SK-N-MC (cell line): ENCODE measurements around the gene E2F3.
A peak's percentile ranks its signal among the peaks of the same experiment; 100 is the strongest.

Experiments
- DNase-seq: peaks from one replicate; pipeline ENCODE4 v3.0.0-alpha.2; 2011; ENCODE audit warnings: low read depth, low spot score
- H3K27ac ChIP-seq: fragments of 200-600 bp; sonication (generic); 2 replicates; pipeline ENCODE4 v1.5.1; 2016; ENCODE audit warnings: mixed run types
- H3K36me3 ChIP-seq: fragments of 200-600 bp; sonication (generic); 2 replicates; pipeline ENCODE4 v1.6.1; 2017; ENCODE audit warnings: antibody characterized with exemption, low read length, mixed read lengths; ENCODE audit not compliant: insufficient read depth
- H3K4me3 ChIP-seq: fragments of 200-600 bp; sonication (generic); 2 replicates; pipeline ENCODE4 v1.5.1; 2016
- H3K9ac ChIP-seq: fragments of 200-600 bp; sonication (generic); 2 replicates; pipeline ENCODE4 v1.8.0; 2017; ENCODE audit warnings: mixed run types, mixed read lengths; ENCODE audit not compliant: insufficient read length
- H3K9me3 ChIP-seq: fragments of 200-600 bp; sonication (generic); 2 replicates; pipeline ENCODE4 v1.6.1; 2017; ENCODE audit warnings: low read depth, mild to moderate bottlenecking, antibody characterized with exemption, low read length, moderate library complexity, mixed read lengths
- EZH2 ChIP-seq: fragments of 200-600 bp; sonication (generic); IDR thresholded peaks from one replicate; pipeline ENCODE4 v1.6.1; 2017; ENCODE audit warnings: antibody characterized with exemption
- FOXP2 ChIP-seq: optimal IDR thresholded peaks from 2 replicates; pipeline ENCODE3; 2011; ENCODE audit warnings: mild to moderate bottlenecking, moderate library complexity; ENCODE audit not compliant: insufficient read depth; ENCODE audit errors: extremely low read length, control extremely low read depth
- POLR2AphosphoS5 ChIP-seq: IDR thresholded peaks from 2 replicates; pipeline ENCODE4 v1.6.1; 2012; ENCODE audit warnings: mild to moderate bottlenecking, low read depth, low read length, borderline replicate concordance

Gene E2F3

DNA sequence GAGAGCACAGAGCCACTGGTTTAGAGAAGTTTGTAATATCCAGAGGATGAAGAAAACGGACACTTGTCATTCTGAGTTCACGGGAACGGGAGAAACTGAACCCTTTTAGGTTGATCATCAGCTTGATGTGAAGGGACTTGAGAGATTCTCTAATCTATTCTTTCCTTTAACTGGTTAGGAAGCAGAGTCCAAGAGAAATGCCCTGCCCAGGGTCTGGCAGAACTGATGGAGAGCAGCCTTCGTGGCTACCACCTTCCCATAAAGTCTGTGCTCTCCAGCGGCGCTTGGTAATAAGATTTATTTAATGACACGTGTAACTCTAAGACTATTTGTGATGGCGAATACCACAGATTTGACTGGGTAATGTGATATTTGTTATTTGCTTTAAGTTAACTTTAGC, 36.0 kb downstream of the E2F3 start:
- Histone ChIP-seq H3K27ac (no peak overlapping the region), H3K9me3 (no peaks in the 10 kb centered on the region), H3K9ac (no peak overlapping the region), H3K4me3 (no peak overlapping the region), H3K36me3 (peaks cover 70% of the 10 kb centered on the region)
- TF ChIP-seq FOXP2 (no peak), EZH2 (no peak), POLR2AphosphoS5 (no peak)
- DNase-seq, result no peak

- no peak for DNase-seq
- TF ChIP-seq FOXP2, result no peak
- TF ChIP-seq POLR2AphosphoS5, result no peak
- no peak for TF ChIP-seq EZH2
- Histone ChIP-seq H3K27ac (0 out of 2 replicates have a peak overlapping the region, but pooled peaks have one; percentile 6), H3K9me3 (no peaks in the 10 kb centered on the region), H3K9ac (no peak overlapping the region), H3K36me3 (peaks cover 72% of the 10 kb centered on the region), H3K4me3 (0 out of 2 replicates have a peak overlapping the region, but pooled peaks have one; percentile 18)
These were observed 36.9 kb downstream of the E2F3 start for GRCh38 chr6:20438462-20439070.

GRCh38 chr6:20439558-20439957, 37.9 kb downstream of the E2F3 start:
- Histone ChIP-seq H3K9ac (no peak overlapping the region), H3K27ac (no peak overlapping the region), H3K36me3 (peaks cover 72% of the 10 kb centered on the region), H3K4me3 (no peak overlapping the region), H3K9me3 (no peaks in the 10 kb centered on the region)
- DNase-seq, result no peak
- no peak for TF ChIP-seq EZH2
- no peak for TF ChIP-seq POLR2AphosphoS5
- TF ChIP-seq FOXP2, result no peak

DNA sequence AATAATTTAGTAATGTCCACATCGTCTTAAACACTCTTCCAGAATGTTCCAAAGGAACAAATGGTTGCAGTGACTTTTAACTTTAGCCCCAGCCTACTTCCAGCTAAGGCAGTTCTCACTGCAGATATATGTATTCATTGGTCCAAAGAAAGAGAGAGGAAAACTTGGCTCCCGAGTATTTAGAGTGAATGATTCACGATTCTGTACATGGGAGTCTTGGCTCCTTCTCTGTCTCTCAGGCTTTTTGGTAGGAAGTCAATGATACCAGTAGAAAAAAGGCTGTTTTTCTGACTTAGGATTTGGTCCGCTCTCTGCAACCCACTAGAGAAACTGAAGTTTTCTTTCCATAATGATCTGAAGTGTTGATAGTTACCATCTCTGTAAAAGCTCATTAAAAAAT, 38.6 kb downstream of the E2F3 start:
- TF ChIP-seq EZH2 (no peak), POLR2AphosphoS5 (no peak), FOXP2 (no peak)
- peaks cover 71% of the 10 kb centered on the region for H3K36me3 ChIP-seq
- H3K27ac ChIP-seq, result no peak overlapping the region
- H3K9me3 ChIP-seq, result no peaks in the 10 kb centered on the region
- H3K4me3 ChIP-seq, result no peak overlapping the region
- no peak overlapping the region for H3K9ac ChIP-seq
- DNase-seq, result no peak

GRCh38 chr6:20441236-20441635, 39.6 kb downstream of the E2F3 start:
- TF ChIP-seq POLR2AphosphoS5 (no peak), EZH2 (no peak), FOXP2 (no peak)
- H3K27ac ChIP-seq, result no peak overlapping the region
- DNase-seq, result no peak
- H3K36me3 ChIP-seq, result peaks cover 76% of the 10 kb centered on the region
- H3K4me3 ChIP-seq, result no peak overlapping the region
- no peaks in the 10 kb centered on the region for H3K9me3 ChIP-seq
- no peak overlapping the region for H3K9ac ChIP-seq

DNA sequence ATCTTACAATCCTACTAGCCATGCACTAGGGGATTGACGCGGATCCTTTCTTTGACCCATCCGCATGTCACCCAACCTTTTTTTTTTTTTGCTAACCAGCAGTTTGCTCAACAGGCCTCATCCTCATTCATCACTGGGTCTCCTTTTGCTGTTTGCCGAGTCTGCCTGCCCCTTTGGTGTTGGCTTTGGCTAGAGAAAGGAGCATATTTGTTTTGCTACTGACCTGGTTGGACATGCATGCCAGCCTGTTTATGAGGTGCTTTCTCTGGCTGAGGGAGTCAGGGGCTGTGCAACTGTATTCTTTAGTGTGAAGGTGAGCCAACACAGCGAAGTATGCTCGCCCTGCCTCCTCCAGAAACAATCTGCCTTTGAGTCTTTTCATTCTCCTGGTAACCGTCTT, 40.2 kb downstream of the E2F3 start:
- TF ChIP-seq EZH2 (no peak), FOXP2 (no peak), POLR2AphosphoS5 (no peak)
- Histone ChIP-seq H3K9ac (no peak overlapping the region), H3K4me3 (no peak overlapping the region), H3K27ac (no peak overlapping the region), H3K9me3 (no peaks in the 10 kb centered on the region), H3K36me3 (peaks cover 70% of the 10 kb centered on the region)
- DNase-seq, result no peak

DNA sequence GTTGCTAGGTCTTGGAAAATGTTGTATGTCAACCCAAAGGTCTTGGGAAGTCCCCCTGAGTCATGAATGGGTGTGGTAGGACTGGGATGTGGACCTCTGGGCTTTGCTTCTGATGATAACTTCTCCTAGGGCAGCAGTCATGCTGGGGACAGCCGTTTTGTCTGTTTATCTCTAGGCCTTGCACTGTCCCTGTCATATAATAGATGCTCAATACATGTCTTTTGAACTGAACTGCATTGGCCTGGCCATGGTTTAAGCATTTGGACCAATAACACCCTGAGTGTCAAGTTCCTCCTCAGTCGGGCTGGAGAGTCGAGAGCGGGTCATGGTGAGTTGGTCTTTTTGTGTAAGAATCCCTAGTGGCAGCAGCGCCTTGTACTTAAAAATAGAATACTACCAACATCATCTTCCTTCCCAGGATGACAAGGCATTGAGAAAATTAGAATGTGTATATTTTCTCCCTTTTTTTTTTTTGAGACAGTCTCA, 43.1 kb downstream of the E2F3 start:
- peaks cover 54% of the 10 kb centered on the region for H3K36me3 ChIP-seq
- no peak overlapping the region for H3K4me3 ChIP-seq
- no peak overlapping the region for H3K9ac ChIP-seq
- DNase-seq, result no peak
- no peaks in the 10 kb centered on the region for H3K9me3 ChIP-seq
- no peak overlapping the region for H3K27ac ChIP-seq
- TF ChIP-seq FOXP2, result no peak
- TF ChIP-seq EZH2, result no peak
- TF ChIP-seq POLR2AphosphoS5, result no peak

GRCh38 chr6:20447157-20447556, 45.5 kb downstream of the E2F3 start:
- no peak overlapping the region for H3K9ac ChIP-seq
- H3K36me3 ChIP-seq, result peaks cover 39% of the 10 kb centered on the region
- TF ChIP-seq POLR2AphosphoS5, result no peak
- TF ChIP-seq FOXP2, result no peak
- TF ChIP-seq EZH2, result no peak
- H3K9me3 ChIP-seq, result no peaks in the 10 kb centered on the region
- H3K27ac ChIP-seq, result no peak overlapping the region
- no peak for DNase-seq
- no peak overlapping the region for H3K4me3 ChIP-seq

DNA sequence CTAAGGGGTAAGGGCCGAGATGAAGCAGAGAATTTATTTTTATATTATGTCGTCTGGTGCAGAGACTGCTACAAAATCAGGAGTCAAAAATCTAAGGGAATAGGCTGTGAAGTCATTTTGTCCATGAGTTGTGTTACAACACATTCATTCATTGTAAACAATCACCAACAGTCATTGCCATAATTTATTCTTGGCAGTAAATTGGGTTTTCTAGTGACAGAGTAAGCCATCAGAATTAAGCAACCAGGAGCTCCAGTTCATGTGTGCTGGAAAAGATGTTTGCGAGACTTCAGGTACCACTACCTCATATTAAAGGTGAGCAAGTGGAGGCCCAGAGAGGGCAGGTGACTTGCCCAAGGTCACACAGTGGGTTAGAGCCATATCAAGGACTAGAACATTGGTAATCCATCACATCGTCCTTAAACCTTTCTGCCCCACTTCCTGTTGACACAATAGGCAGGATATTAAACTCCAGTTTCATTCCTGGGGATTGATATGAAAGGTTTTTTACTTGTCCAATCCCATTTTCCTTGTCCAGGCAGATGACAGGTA, 46.0 kb downstream of the E2F3 start:
- Histone ChIP-seq H3K4me3 (no peak overlapping the region), H3K36me3 (peaks cover 42% of the 10 kb centered on the region), H3K9ac (no peak overlapping the region), H3K9me3 (no peaks in the 10 kb centered on the region), H3K27ac (no peak overlapping the region)
- DNase-seq, result no peak
- TF ChIP-seq POLR2AphosphoS5 (no peak), FOXP2 (no peak), EZH2 (no peak)
